NCI-H1436 treated with DMSO at 0.1 percent for 48 hours (cell line): ENCODE data around the gene FAM98C.

ENCODE experiments used
- DNase-seq: peaks from one replicate; lab custom pipeline; 2025; lab: John Stamatoyannopoulos, UW

Gene FAM98C

GRCh38 chr19:38457202-38457601, 54.3 kb downstream of the FAM98C start:
- DNase-seq = no peak

GRCh38 chr19:38457690-38458405, 55.0 kb downstream of the FAM98C start:
- DNase-seq = no peak
